ENCODE measurements around the gene CCDC149. TPM values are rescaled to one million over a fixed set of nuclear protein-coding genes. Genes with fewer than 3 reads are reported as not detected.

CCDC149 gene
- total and polyA plus RNA-seq, 9 of the 15 experiments (the other 6 are each of a cell fraction or from before 2014, with no cell fraction given), result 0.04 to 0.18 TPM; not detected in 7

DNA sequence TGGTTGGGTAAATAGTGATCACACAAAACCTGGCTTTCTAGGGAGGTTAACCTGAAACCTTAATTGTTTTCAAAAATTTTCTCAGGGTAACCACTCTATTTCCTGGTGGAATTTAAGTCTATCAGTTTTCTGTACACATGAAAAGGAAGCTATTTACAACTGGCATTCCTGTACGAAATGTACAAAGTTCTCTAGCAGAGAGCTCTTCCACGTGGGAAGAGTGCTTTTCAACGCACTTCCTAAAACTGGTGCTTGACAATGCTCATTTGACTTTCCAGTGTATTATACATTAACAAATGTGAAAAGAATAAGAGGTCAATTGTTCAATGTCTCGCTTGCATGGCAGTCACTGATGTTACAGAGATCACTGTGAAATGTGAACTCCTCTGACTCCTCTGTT, 120.3 kb downstream of the CCDC149 start:
- ChIA-PET POLR2A (no interaction called here), CTCF (ENCODE audit: low intra/inter-chr PET ratio) (no interaction called here)
- no TSS peak for BruUV-seq (replicated peaks)
- Histone ChIP-seq H3K27me3 (ENCODE audit: control insufficient read depth in 2 of 2, insufficient read depth in 2 of 2, low read length in 2 of 2) (peaks cover 2 to 19% of the 10 kb centered on the region in 2 experiments; a peak in 4 of 5 replicates), H3K27ac (ENCODE audit: extremely low read depth, low read depth, low read length) (no peak overlapping the region), H3K9me1 (ENCODE audit: control insufficient read depth, insufficient read depth, low read length) (no peaks in the 10 kb centered on the region), H4K20me1 (replicated peaks; ENCODE audit: control insufficient read depth, insufficient read depth, low read length) (no peaks in the 10 kb centered on the region), H3K9me3 (replicated peaks; ENCODE audit: control insufficient read depth, insufficient read depth, low read depth, low read length) (no peaks in the 10 kb centered on the region), H3K4me1 (replicated peaks in 1 of 2; ENCODE audit: control insufficient read depth in 2 of 2, insufficient read depth in 2 of 2, low read length in 2 of 2) (peaks cover 8 to 19% of the 10 kb centered on the region in 2 experiments; a peak in 4 of 5 replicates), H3K4me2 (ENCODE audit: insufficient read depth, low read length) (no peak overlapping the region), H3K9ac (ENCODE audit: insufficient read depth in 1 of 2, low read depth in 2 of 2, low read length in 2 of 2) (no peak overlapping the region), H2AFZ (ENCODE audit: low read depth, low read length) (no peak overlapping the region), H3K36me3 (ENCODE audit: control insufficient read depth, insufficient read depth, low read length) (no peaks in the 10 kb centered on the region), H3K4me3 (no peak overlapping the region), H3K79me2 (ENCODE audit: control insufficient read depth, insufficient read depth, low read length) (no peaks in the 10 kb centered on the region)
- in situ Hi-C loops (cut with MboI), result no loop called here
- ATAC-seq, result no peak
- WGBS (ENCODE audit: insufficient coverage, low coverage, missing lambda C conversion rate), result 3% methylated on average over 4 of the region's 4 CpGs
- intact Hi-C loops (cut with micrococcal nuclease), result no loop called here
- no peak for FAIRE-seq
- DNase-seq (ENCODE audit: extremely low read depth in 1 of 4, low spot score in 3 of 4), result no peak
- TF ChIP-seq ZFPM2 (CRISPR knock-in tag; IDR thresholded peaks at IDR 0.05) (no peak), ZNF668 (CRISPR knock-in tag; IDR thresholded peaks at IDR 0.05) (no peak), PYGO2 (tag; IDR thresholded peaks at IDR 0.05) (no peak), ZNF699 (CRISPR knock-in tag; IDR thresholded peaks at IDR 0.05; ENCODE audit: insufficient replicate concordance) (no peak), NONO (IDR thresholded peaks at IDR 0.05; ENCODE audit: low read depth in 2 of 2, low read length in 1 of 2) (no peak), ZBED1 (IDR thresholded peaks at IDR 0.05) (no peak), ZNF507 (tag; conservative IDR thresholded peaks at IDR 0.05) (no peak), SRSF9 (IDR thresholded peaks at IDR 0.05; ENCODE audit: borderline replicate concordance, low read depth, low read length) (no peak), ZKSCAN8 (CRISPR knock-in tag; IDR thresholded peaks at IDR 0.05) (no peak), ZNF778 (CRISPR knock-in tag; IDR thresholded peaks at IDR 0.05) (no peak), ZBTB2 (IDR thresholded peaks at IDR 0.05) (no peak), PBX2 (CRISPR knock-in tag; IDR thresholded peaks at IDR 0.05; ENCODE audit: low read depth) (no peak), PBX2 (tag; conservative IDR thresholded peaks at IDR 0.05; ENCODE audit: low read depth) (no peak), FOXK2 (conservative IDR thresholded peaks at IDR 0.05 in 1 of 2, IDR thresholded peaks at IDR 0.05 in 1 of 2; ENCODE audit: low read depth in 2 of 2) (no peak), EZH2 (IDR thresholded peaks at IDR 0.05; ENCODE audit: borderline replicate concordance, low read depth, low read length) (no peak), POU5F1 (IDR thresholded peaks at IDR 0.05; ENCODE audit: borderline replicate concordance, low read depth, low read length, partially characterized antibody) (no peak), TEAD2 (tag; IDR thresholded peaks at IDR 0.05) (no peak), CBFB (CRISPR knock-in tag; IDR thresholded peaks at IDR 0.05) (no peak)
- TF ChIP-seq, protein P1, sequence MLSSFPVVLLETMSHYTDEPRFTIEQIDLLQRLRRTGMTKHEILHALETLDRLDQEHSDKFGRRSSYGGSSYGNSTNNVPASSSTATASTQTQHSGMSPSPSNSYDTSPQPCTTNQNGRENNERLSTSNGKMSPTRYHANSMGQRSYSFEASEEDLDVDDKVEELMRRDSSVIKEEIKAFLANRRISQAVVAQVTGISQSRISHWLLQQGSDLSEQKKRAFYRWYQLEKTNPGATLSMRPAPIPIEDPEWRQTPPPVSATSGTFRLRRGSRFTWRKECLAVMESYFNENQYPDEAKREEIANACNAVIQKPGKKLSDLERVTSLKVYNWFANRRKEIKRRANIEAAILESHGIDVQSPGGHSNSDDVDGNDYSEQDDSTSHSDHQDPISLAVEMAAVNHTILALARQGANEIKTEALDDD (IDR thresholded peaks at IDR 0.05), result no peak
